ENCODE data around the gene PLA2G4F. TPM values are rescaled to one million over a fixed set of nuclear protein-coding genes. Genes with fewer than 3 reads are reported as not detected.

PLA2G4F gene, protein sequence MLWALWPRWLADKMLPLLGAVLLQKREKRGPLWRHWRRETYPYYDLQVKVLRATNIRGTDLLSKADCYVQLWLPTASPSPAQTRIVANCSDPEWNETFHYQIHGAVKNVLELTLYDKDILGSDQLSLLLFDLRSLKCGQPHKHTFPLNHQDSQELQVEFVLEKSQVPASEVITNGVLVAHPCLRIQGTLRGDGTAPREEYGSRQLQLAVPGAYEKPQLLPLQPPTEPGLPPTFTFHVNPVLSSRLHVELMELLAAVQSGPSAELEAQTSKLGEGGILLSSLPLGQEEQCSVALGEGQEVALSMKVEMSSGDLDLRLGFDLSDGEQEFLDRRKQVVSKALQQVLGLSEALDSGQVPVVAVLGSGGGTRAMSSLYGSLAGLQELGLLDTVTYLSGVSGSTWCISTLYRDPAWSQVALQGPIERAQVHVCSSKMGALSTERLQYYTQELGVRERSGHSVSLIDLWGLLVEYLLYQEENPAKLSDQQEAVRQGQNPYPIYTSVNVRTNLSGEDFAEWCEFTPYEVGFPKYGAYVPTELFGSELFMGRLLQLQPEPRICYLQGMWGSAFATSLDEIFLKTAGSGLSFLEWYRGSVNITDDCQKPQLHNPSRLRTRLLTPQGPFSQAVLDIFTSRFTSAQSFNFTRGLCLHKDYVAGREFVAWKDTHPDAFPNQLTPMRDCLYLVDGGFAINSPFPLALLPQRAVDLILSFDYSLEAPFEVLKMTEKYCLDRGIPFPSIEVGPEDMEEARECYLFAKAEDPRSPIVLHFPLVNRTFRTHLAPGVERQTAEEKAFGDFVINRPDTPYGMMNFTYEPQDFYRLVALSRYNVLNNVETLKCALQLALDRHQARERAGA
- total RNA-seq = not detected in 2 replicates

GRCh38 chr15:42156243-42156922 is at the start of gene PLA2G4F:
Gene PLA2G4F, minus strand, starts transcription at chr15:42156636. Its CDS starts 87 bp downstream, at chr15:42156549.

GRCh38 chr15:42094512-42094963 is 61.9 kb downstream of the PLA2G4F start, which contains the start of gene PLA2G4D:
Gene PLA2G4D, minus strand, starts transcription at chr15:42094562. Its CDS starts 103 bp downstream, at chr15:42094459.

Other genes starting within 250 kb of the PLA2G4F start
- gene EHD4, start 184.1 kb downstream of the PLA2G4F start, total RNA-seq = 30.8 and 33.0 TPM in 2 replicates
- gene PLA2G4E, start 135.6 kb downstream of the PLA2G4F start, total RNA-seq = not detected in 2 replicates
- gene PLA2G4D, start 62.1 kb downstream of the PLA2G4F start, total RNA-seq = not detected in 2 replicates
- gene VPS39, start 51.7 kb upstream of the PLA2G4F start, total RNA-seq = 32.9 and 36.7 TPM in 2 replicates
- gene GANC, start 116.6 kb upstream of the PLA2G4F start, total RNA-seq = 13.8 and 18.6 TPM in 2 replicates
- 54.1 and 61.7 TPM in 2 replicates for gene TMEM87A, start 116.8 kb upstream of the PLA2G4F start, total RNA-seq
- gene CAPN3, start 202.9 kb upstream of the PLA2G4F start, total RNA-seq = 0.35 and 2.9 TPM in 2 replicates